GM18517 (cell line): Measurements from ENCODE around the gene PARP14.

Experiments used
- ATAC-seq: cut with Tn5 transposase; IDR thresholded peaks from one replicate; pipeline ENCODE4 v1.9.1; 2021; ENCODE audit warnings: mild to moderate bottlenecking, moderate library complexity; ENCODE audit not compliant: unreplicated experiment

Gene PARP14

GRCh38 chr3:122767540-122768372, 87.1 kb downstream of the PARP14 start:
- ATAC-seq, result no peak

DNA sequence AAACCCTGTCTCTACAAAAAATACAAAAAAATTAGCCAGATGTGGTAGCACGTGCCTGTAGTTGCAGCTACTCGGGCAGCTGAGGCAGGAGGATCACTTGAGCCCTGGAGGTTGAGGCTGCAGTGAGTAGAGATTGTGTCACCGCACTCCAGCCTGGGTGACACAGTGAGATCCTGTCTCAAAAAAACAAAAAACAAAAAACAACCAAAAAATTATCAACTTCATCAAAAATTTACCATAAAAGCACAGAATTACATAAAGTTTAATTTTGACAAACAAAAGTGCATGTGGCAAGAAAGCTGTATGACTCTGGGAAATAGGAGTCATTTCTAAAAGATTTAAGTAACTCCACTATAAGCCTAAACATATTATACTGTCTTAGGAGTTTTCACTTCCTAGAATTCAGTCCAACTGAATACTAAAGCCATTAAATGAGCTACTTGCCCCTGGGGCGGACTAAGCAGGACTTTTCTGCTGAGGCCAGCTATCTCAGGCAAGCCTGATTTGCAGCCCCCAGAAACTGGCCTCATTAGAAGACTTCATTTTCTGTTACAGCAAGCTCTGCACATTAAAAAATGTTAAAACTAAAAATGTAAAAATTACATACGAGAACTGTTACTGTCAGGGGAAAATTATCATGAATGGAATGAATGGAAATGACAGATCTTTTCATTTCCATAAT, 90.0 kb downstream of the PARP14 start:
- ATAC-seq, result no peak

DNA sequence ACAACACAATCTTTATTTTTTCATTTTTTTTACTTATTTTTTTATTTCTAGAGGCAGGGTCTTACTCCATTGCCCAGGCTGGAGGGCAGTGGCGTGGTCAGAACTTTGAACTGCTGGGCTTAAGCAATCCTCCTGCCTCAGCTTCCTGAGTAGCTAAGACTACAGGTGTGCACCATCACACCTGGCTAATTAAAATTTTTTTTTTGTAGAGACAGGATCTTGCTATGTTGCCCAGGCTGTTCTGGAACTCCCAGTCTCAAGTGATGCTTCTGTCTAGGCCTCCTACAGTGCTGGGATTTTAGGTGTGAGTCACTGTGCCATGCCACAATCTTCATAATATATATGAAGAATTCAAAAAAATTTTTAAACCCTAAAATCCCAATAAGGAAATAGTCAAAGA, 92.2 kb downstream of the PARP14 start:
- no peak for ATAC-seq

DNA sequence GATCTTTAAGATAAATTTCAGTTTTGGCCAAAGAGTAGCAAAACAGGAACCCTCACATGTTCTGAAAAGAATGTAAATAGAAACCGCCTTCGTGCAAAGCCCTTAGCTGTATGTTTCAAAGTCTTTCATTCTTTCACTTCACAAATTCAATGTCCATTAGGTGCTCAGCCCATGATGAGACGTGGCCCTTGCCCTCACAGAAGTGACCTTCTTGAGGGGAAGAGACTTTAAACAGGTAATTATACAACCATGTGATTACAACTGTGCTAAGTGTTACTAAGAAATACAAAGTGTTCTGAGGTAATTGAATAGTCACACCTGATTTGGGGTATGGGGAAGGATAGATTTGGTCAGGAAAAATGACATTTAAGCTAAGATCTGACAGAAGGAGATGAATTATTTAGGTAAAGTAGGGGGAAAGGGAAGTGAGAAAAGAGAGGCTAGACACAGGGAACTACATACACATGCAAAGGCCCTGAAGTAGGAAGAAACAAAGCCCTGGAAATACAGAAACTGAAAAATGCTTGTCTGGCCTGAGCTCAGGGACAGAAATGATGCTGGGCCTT, 93.4 kb downstream of the PARP14 start:
- peak; percentile 52 for ATAC-seq

- peak; percentile 6 for ATAC-seq
Observed at GRCh38 chr3:122774564-122774963, 93.9 kb downstream of the PARP14 start.

DNA sequence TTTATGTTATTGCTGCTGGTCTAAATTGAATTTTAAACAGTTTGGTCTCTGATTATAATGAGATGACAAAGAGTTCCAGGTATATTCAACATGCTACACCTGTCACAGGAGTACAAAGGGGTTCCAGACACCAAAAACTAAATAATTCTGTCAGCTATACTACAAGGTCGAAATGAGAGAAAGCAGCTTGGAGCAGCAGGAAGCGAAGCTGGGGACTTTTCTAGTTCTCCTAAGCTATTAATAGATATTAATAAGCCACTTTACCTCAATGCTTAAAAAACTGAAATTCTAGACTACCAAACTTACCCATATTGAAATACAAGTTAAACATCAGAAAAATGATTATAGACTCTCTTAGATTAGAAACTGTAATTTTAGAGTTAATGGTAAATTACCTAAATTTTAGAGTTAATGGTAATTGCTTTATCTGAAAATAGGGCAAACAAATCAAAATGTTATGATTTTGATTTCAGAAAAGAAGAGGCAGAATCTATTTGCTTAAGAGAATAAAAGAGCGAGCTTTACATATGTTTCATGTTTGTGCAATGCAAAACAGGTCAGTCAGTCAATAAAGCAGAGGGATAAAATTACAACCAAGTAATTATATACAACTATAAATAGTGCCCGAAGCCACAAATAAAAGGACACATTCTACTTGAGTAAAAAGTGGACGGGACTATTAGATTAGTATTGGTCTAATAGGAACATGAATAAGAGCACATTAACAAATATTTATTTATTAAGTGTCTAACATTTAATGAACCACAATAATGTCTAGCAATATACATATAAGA, 96.2 kb downstream of the PARP14 start:
- ATAC-seq, result no peak

DNA sequence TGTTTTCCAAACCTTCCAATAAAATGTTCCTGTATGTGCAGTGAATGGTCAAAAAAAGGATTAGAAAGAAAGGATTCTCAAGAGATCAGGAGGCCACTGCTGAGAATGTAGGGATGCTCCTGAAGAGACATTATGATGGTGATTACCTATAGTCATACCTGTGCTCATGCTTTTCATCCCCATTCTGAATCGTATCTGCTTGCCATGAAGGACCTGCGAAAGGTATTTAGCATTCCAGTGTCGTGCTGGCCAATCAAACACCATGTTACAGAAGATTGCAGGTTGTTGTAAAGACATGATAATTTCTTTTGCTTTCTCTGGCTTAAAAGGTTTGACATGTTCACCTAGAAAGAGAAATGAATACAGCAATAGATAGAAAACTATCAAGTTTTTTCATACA, 96.9 kb downstream of the PARP14 start:
- no peak for ATAC-seq
